DOHH2 (cell line): ENCODE data around the gene PLCB4.

Experiments
- H3F3A ChIP-seq: fragments of 200-600 bp; sonication (generic), shearing (Covaris generic); 2 replicates; pipeline ENCODE4 v1.6.0; 2016; ENCODE audit warnings: antibody characterized with exemption, mild to moderate bottlenecking; ENCODE audit not compliant: control insufficient read depth, insufficient read depth
- H3K27ac ChIP-seq: fragments of 200-600 bp; sonication (generic); 2 replicates; pipeline ENCODE4 v1.5.1; 2014; ENCODE audit warnings: low read depth, mild to moderate bottlenecking, low read length, moderate library complexity
- H3K27me3 ChIP-seq: fragments of 200-600 bp; sonication (generic); 2 replicates; pipeline ENCODE4 v1.6.1; 2014; ENCODE audit warnings: mild to moderate bottlenecking, low read length, mixed read lengths; ENCODE audit not compliant: control insufficient read depth
- H3K36me3 ChIP-seq: fragments of 200-600 bp; sonication (generic); 2 replicates; pipeline ENCODE4 v1.6.1; 2014; ENCODE audit warnings: mild to moderate bottlenecking, low read length, moderate library complexity, mixed read lengths; ENCODE audit not compliant: control insufficient read depth
- H3K4me1 ChIP-seq: fragments of 200-600 bp; sonication (generic); 2 replicates; pipeline ENCODE4 v1.6.1; 2014; ENCODE audit warnings: mild to moderate bottlenecking, low read length, mixed read lengths; ENCODE audit not compliant: control insufficient read depth
- H3K4me2 ChIP-seq: fragments of 200-600 bp; sonication (generic); 2 replicates; pipeline ENCODE4 v1.6.0; 2014; ENCODE audit warnings: mild to moderate bottlenecking, low read length, moderate library complexity
- H3K4me3 ChIP-seq: fragments of 200-600 bp; sonication (generic); 2 replicates; pipeline ENCODE4 v1.5.1; 2014; ENCODE audit warnings: mild to moderate bottlenecking, low read length, mixed read lengths
- H3K79me2 ChIP-seq: fragments of 200-600 bp; sonication (generic); 2 replicates; pipeline ENCODE4 v1.6.1; 2014; ENCODE audit warnings: mild to moderate bottlenecking, low read length, mixed read lengths; ENCODE audit not compliant: control insufficient read depth
- H3K9me2 ChIP-seq: fragments of 200-600 bp; sonication (generic); replicated peaks from 2 replicates; pipeline ENCODE4 v1.6.1; 2014; ENCODE audit warnings: mild to moderate bottlenecking, low read length, mixed read lengths; ENCODE audit not compliant: control insufficient read depth
- H3K9me3 ChIP-seq: fragments of 200-600 bp; sonication (generic); 2 replicates; pipeline ENCODE4 v1.6.1; 2014; ENCODE audit warnings: antibody characterized with exemption, low read length, mixed read lengths; ENCODE audit not compliant: control insufficient read depth, insufficient read depth
- H4K20me1 ChIP-seq: fragments of 200-600 bp; sonication (generic); 2 replicates; pipeline ENCODE4 v1.6.0; 2014; ENCODE audit warnings: low read depth, mild to moderate bottlenecking, antibody characterized with exemption, low read length, moderate library complexity; ENCODE audit not compliant: control insufficient read depth, insufficient read depth
- CTCF ChIP-seq: fragments of 200-600 bp; sonication (generic); IDR thresholded peaks from one replicate; pipeline ENCODE4 v1.5.1; 2014; ENCODE audit warnings: antibody characterized with exemption, mild to moderate bottlenecking, low read depth, low read length; ENCODE audit not compliant: poor library complexity, severe bottlenecking
- EZH2phosphoT487 ChIP-seq: fragments of 200-600 bp; sonication (generic); IDR thresholded peaks from 2 replicates; pipeline ENCODE4 v1.6.1; 2017; ENCODE audit warnings: borderline replicate concordance, mild to moderate bottlenecking, antibody characterized with exemption, low read length, moderate library complexity, mixed read lengths

Gene PLCB4

GRCh38 chr20:9206486-9206885 is 137.6 kb downstream of the PLCB4 start:
- no peak for TF ChIP-seq EZH2phosphoT487
- TF ChIP-seq CTCF, result no peak

DNA sequence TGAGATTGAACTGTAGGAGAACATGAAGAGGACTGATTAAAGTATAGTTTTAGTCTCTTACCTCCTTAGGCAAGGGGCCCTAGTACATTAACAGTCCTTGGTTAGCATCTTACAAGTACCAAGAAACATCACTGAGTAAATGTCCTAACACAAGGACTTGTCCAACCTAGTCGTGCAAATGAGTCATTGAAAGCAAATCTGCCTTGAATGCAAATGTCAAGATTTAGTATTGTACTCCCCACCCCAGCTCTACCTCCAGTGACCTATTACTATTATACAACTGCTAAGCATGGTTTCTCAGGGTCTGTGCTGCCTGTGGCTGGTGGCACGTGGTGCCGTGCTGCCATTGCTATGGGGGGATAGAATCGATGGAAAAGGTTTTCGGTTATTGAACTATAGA is 138.4 kb downstream of the PLCB4 start:
- Histone ChIP-seq H3K4me1 (no peaks in the 10 kb centered on the region), H3K4me3 (no peak overlapping the region), H3F3A (no peaks in the 10 kb centered on the region), H3K9me3 (no peaks in the 10 kb centered on the region), H3K9me2 (no peaks in the 10 kb centered on the region), H3K4me2 (no peak overlapping the region), H3K27ac (no peak overlapping the region), H3K36me3 (no peaks in the 10 kb centered on the region), H3K79me2 (no peaks in the 10 kb centered on the region), H4K20me1 (no peaks in the 10 kb centered on the region), H3K27me3 (no peaks in the 10 kb centered on the region)
- TF ChIP-seq EZH2phosphoT487 (no peak), CTCF (no peak)

More at GRCh38 chr20:9206486-9206885, 137.6 kb downstream of the PLCB4 start:
- H3K4me3 ChIP-seq, result no peak overlapping the region
- H3K4me1 ChIP-seq, result no peaks in the 10 kb centered on the region
- no peaks in the 10 kb centered on the region for H3K36me3 ChIP-seq
- H3K79me2 ChIP-seq, result no peaks in the 10 kb centered on the region
- H3F3A ChIP-seq, result no peaks in the 10 kb centered on the region
- H4K20me1 ChIP-seq, result no peaks in the 10 kb centered on the region
- H3K9me3 ChIP-seq, result no peaks in the 10 kb centered on the region
- no peaks in the 10 kb centered on the region for H3K9me2 ChIP-seq
- H3K4me2 ChIP-seq, result no peak overlapping the region
- H3K27me3 ChIP-seq, result no peaks in the 10 kb centered on the region
- H3K27ac ChIP-seq, result no peak overlapping the region

DNA sequence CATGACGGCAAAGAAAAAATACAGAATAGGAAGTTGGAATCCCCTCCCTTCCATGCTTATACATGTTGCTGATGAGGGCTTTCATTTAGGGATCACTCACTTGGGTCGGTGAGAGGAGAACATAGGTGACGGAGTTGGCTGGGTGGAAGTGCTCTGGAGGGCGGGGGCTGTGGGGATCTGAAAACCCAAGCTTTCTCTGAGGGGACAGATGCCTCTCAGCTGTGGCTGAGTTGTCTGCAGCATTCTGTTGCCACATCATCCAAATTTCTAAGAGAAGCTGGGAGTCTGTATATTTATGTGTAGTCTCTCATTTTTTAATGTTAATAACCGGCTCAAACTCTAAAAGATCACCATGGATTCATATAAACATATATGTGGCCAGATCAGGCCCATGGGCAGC is 141.5 kb downstream of the PLCB4 start:
- TF ChIP-seq EZH2phosphoT487 (no peak), CTCF (no peak)
- no peak overlapping the region for H3K27ac ChIP-seq
- no peaks in the 10 kb centered on the region for H3K9me3 ChIP-seq
- H3K4me2 ChIP-seq, result no peak overlapping the region
- H3F3A ChIP-seq, result no peaks in the 10 kb centered on the region
- no peaks in the 10 kb centered on the region for H4K20me1 ChIP-seq
- H3K4me3 ChIP-seq, result no peak overlapping the region
- no peaks in the 10 kb centered on the region for H3K4me1 ChIP-seq
- H3K79me2 ChIP-seq, result no peaks in the 10 kb centered on the region
- H3K27me3 ChIP-seq, result no peaks in the 10 kb centered on the region
- H3K9me2 ChIP-seq, result no peaks in the 10 kb centered on the region
- no peaks in the 10 kb centered on the region for H3K36me3 ChIP-seq
